Neural cell (in vitro differentiated cells): Measurements from ENCODE around the gene PLXDC1.

Experiments used
- EZH2 ChIP-seq: fragments of 200-600, 300-800 bp; shearing (Covaris generic), sonication (generic); IDR thresholded peaks from 2 replicates; pipeline ENCODE4 v1.6.1; 2014; ENCODE audit warnings: antibody characterized with exemption, low read length, borderline replicate concordance, mild to moderate bottlenecking; ENCODE audit not compliant: insufficient read depth, poor library complexity, severe bottlenecking
- RAD21 ChIP-seq: fragments of 450-650 bp; conservative IDR thresholded peaks from 2 replicates; pipeline ENCODE4 v1.6.1; 2014; ENCODE audit warnings: antibody characterized with exemption, mild to moderate bottlenecking, moderate library complexity
- TF ChIP-seq, protein P1 (sequence below): fragments of 450-650 bp; IDR thresholded peaks from 2 replicates; pipeline ENCODE4 v1.5.1; 2014; ENCODE audit warnings: antibody characterized with exemption, mild to moderate bottlenecking, moderate library complexity; ENCODE audit not compliant: poor library complexity, severe bottlenecking

DNA sequence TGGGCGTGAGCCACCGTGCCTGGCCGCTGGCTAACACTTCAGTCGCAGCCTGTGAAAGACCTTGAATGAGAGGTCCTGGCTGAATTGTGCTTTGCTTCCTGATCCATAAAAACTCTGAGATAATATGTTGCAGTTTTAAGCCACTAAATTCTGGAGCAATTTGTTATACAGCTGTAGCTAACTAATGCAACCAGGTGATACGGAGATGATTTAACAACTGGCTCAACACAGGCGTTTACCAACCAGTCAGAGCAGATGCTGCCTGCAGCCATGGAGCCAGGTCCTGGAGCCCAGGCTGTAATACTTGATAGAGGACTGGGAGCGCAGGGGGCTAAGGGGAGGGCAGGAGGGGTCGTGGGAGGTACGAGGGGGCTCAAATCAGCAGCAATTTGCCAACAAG is 50.9 kb downstream of the PLXDC1 start:
- TF ChIP-seq, protein P1, sequence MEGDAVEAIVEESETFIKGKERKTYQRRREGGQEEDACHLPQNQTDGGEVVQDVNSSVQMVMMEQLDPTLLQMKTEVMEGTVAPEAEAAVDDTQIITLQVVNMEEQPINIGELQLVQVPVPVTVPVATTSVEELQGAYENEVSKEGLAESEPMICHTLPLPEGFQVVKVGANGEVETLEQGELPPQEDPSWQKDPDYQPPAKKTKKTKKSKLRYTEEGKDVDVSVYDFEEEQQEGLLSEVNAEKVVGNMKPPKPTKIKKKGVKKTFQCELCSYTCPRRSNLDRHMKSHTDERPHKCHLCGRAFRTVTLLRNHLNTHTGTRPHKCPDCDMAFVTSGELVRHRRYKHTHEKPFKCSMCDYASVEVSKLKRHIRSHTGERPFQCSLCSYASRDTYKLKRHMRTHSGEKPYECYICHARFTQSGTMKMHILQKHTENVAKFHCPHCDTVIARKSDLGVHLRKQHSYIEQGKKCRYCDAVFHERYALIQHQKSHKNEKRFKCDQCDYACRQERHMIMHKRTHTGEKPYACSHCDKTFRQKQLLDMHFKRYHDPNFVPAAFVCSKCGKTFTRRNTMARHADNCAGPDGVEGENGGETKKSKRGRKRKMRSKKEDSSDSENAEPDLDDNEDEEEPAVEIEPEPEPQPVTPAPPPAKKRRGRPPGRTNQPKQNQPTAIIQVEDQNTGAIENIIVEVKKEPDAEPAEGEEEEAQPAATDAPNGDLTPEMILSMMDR, result no peak
- TF ChIP-seq EZH2, result no peak
- TF ChIP-seq RAD21, result no peak
